HepG2 (cell line): Measurements from ENCODE around the gene AP4S1. TPM values are rescaled to one million over a fixed set of nuclear protein-coding genes. Genes with fewer than 3 reads are reported as not detected.

Experiments
- ARID4A ChIP-seq: sonication (generic); formaldehyde crosslinking; IDR thresholded peaks from 2 replicates; pipeline ENCODE4 v1.5.0; 2020; ENCODE audit warnings: mild to moderate bottlenecking, missing genetic modification reagents, borderline replicate concordance
- CHCHD3 ChIP-seq: sonication (generic); formaldehyde crosslinking; IDR thresholded peaks from 2 replicates; pipeline ENCODE4 v1.8.0; 2022; ENCODE audit warnings: mild to moderate bottlenecking, missing genetic modification reagents, moderate library complexity
- CREBL2 ChIP-seq: sonication (generic); formaldehyde crosslinking; IDR thresholded peaks from 2 replicates; pipeline ENCODE4 v1.8.1; 2023; ENCODE audit warnings: missing genetic modification reagents, mild to moderate bottlenecking, borderline replicate concordance
- DMTF1 ChIP-seq: sonication (generic); formaldehyde crosslinking; IDR thresholded peaks from 2 replicates; pipeline ENCODE4 v1.4.0; 2020; ENCODE audit warnings: mild to moderate bottlenecking, missing genetic modification reagents
- ISL2 ChIP-seq: sonication (generic); formaldehyde crosslinking; IDR thresholded peaks from 2 replicates; pipeline ENCODE4 v1.5.0; 2020; ENCODE audit warnings: missing genetic modification reagents
- MYC ChIP-seq: sonication (generic); formaldehyde crosslinking; IDR thresholded peaks from 2 replicates; pipeline ENCODE4 v1.9.0; 2021; ENCODE audit warnings: missing genetic modification reagents, borderline replicate concordance
- NCOA1 ChIP-seq: sonication (generic); formaldehyde crosslinking; IDR thresholded peaks from 2 replicates; pipeline ENCODE4 v1.9.0; 2021; ENCODE audit warnings: missing genetic modification reagents
- SAP130 ChIP-seq: IDR thresholded peaks from 2 replicates; pipeline ENCODE4 v1.6.1; 2016; ENCODE audit warnings: low read depth
- TEAD2 ChIP-seq: sonication (generic); formaldehyde crosslinking; IDR thresholded peaks from 2 replicates; pipeline ENCODE4 v1.9.0; 2021; ENCODE audit warnings: missing genetic modification reagents
- ZBTB7B ChIP-seq: sonication (generic); formaldehyde crosslinking; IDR thresholded peaks from 2 replicates; pipeline ENCODE4 v1.4.0; 2020; ENCODE audit warnings: missing genetic modification reagents
- ZFP62 ChIP-seq: sonication (generic); formaldehyde crosslinking; IDR thresholded peaks from 2 replicates; pipeline ENCODE4 v1.4.0; 2020; ENCODE audit warnings: missing genetic modification reagents
- ZNF777 ChIP-seq: sonication (generic); formaldehyde crosslinking; IDR thresholded peaks from 2 replicates; pipeline ENCODE4 v1.4.0; 2020; ENCODE audit warnings: missing genetic modification reagents
- polyA plus RNA-seq, 8 experiments: library from polyadenylated mRNA; depleted of rRNA in 3 of 8; stranded (reverse) in 7 of 8; unstranded in 1 of 8; fragments of >200 nt; fragmentation: Illumina TruSeq in 4 of 8; extraction: Trizol in 4 of 8; gene quantifications; 2 replicates each; pipeline versions ENCODE4 v1.2.1 to v1.2.3, GENCODE V29; 2011 to 2016; ENCODE audit warnings: low read depth in 4 of 8, missing spikeins in 1 of 8, mixed read lengths in 1 of 8; ENCODE audit not compliant: insufficient read depth in 1 of 8
- total RNA-seq, 5 experiments: library from RNA; depleted of rRNA; stranded (reverse); fragments of >200 nt; fragmentation: Illumina TruSeq; extraction: Trizol; gene quantifications; 2 replicates each; pipeline ENCODE4 v1.2.3, GENCODE V29; 2016; ENCODE audit warnings: low read depth in 1 of 5
- TF ChIP-seq, protein P1 (sequence below): sonication (generic); formaldehyde crosslinking; IDR thresholded peaks from 2 replicates; pipeline ENCODE4 v1.5.0; 2020; ENCODE audit warnings: missing genetic modification reagents
- TF ChIP-seq, protein P2 (sequence below): sonication (generic); formaldehyde crosslinking; IDR thresholded peaks from one replicate; pipeline ENCODE4 v1.5.1; 2020; ENCODE audit warnings: mild to moderate bottlenecking, missing genetic modification reagents; ENCODE audit errors: not compliant biosample characterization

Gene AP4S1
- total and polyA plus RNA-seq, 2 of the 13 experiments (the other 11 are each of a cell fraction or from before 2014, with no cell fraction given), result 3.9 to 21.1 TPM

DNA sequence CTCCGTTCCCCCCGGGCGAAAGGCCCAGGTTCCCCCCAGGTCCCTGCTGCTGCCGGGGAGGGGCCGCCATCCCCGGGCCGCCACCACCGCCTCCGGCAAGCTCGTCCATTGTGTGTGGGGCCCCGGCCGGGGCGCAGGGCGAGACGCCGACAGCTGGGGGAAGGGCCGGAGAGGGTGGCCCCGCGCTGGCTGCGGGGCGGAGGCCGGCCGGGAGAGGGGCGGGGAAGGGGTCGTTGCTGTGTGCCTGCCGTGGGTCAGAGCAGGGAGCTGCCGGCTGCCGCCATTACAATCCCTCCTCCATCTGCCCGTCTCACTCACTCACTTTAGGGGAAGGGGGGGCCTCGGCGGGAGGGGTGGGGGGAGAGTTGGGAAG lies 614 bp downstream of the AP4S1 start, which contains the start of gene STRN3 (continued):
- no peak for TF ChIP-seq DMTF1 (CRISPR knock-in tag)
- TF ChIP-seq, protein P1, sequence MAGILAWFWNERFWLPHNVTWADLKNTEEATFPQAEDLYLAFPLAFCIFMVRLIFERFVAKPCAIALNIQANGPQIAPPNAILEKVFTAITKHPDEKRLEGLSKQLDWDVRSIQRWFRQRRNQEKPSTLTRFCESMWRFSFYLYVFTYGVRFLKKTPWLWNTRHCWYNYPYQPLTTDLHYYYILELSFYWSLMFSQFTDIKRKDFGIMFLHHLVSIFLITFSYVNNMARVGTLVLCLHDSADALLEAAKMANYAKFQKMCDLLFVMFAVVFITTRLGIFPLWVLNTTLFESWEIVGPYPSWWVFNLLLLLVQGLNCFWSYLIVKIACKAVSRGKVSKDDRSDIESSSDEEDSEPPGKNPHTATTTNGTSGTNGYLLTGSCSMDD (CRISPR knock-in tag), result 0 out of 2 replicates have a peak, but pooled peaks have one; percentile 20
- 0 out of 2 replicates have a peak, but pooled peaks have one; percentile 51 for TF ChIP-seq CHCHD3
- TF ChIP-seq MYC (CRISPR knock-in tag), result peak; percentile 44; the same call in 1 of the 2 replicates
- TF ChIP-seq ZBTB7B (CRISPR knock-in tag), result no peak
- TF ChIP-seq ARID4A, result peak; percentile 82
- no peak for TF ChIP-seq ISL2
- peak; percentile 62; the same call in 1 of the 2 replicates for TF ChIP-seq ZFP62 (CRISPR knock-in tag)
- TF ChIP-seq NCOA1 (CRISPR knock-in tag), result peak; percentile 92; the same call in 1 of the 2 replicates
- TF ChIP-seq, protein P2, sequence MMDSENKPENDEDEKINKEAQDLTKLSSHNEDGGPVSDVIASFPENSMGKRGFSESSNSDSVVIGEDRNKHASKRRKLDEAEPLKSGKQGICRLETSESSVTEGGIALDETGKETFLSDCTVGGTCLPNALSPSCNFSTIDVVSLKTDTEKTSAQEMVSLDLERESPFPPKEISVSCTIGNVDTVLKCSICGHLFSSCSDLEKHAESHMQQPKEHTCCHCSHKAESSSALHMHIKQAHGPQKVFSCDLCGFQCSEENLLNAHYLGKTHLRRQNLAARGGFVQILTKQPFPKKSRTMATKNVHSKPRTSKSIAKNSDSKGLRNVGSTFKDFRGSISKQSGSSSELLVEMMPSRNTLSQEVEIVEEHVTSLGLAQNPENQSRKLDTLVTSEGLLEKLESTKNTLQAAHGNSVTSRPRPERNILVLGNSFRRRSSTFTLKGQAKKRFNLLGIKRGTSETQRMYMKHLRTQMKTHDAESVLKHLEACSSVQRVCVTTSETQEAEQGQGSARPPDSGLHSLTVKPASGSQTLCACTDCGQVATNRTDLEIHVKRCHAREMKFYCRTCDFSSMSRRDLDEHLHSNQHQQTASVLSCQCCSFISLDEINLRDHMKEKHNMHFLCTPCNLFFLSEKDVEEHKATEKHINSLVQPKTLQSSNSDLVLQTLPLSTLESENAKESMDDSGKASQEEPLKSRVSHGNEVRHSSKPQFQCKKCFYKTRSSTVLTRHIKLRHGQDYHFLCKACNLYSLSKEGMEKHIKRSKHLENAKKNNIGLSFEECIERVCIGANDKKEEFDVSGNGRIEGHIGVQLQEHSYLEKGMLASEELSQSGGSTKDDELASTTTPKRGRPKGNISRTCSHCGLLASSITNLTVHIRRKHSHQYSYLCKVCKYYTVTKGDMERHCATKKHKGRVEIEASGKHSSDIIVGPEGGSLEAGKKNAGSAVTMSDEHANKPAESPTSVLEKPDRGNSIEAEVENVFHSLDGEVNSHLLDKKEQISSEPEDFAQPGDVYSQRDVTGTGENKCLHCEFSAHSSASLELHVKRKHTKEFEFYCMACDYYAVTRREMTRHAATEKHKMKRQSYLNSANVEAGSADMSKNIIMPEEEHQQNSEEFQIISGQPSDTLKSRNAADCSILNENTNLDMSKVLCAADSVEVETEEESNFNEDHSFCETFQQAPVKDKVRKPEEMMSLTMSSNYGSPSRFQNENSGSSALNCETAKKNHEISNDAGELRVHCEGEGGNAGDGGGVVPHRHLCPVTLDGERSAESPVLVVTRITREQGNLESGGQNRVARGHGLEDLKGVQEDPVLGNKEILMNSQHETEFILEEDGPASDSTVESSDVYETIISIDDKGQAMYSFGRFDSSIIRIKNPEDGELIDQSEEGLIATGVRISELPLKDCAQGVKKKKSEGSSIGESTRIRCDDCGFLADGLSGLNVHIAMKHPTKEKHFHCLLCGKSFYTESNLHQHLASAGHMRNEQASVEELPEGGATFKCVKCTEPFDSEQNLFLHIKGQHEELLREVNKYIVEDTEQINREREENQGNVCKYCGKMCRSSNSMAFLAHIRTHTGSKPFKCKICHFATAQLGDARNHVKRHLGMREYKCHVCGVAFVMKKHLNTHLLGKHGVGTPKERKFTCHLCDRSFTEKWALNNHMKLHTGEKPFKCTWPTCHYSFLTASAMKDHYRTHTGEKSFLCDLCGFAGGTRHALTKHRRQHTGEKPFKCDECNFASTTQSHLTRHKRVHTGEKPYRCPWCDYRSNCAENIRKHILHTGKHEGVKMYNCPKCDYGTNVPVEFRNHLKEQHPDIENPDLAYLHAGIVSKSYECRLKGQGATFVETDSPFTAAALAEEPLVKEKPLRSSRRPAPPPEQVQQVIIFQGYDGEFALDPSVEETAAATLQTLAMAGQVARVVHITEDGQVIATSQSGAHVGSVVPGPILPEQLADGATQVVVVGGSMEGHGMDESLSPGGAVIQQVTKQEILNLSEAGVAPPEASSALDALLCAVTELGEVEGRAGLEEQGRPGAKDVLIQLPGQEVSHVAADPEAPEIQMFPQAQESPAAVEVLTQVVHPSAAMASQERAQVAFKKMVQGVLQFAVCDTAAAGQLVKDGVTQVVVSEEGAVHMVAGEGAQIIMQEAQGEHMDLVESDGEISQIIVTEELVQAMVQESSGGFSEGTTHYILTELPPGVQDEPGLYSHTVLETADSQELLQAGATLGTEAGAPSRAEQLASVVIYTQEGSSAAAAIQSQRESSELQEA (CRISPR knock-in tag), result no peak
- no peak for TF ChIP-seq SAP130 (CRISPR knock-in tag)
- TF ChIP-seq ZNF777 (CRISPR knock-in tag), result 0 out of 2 replicates have a peak, but pooled peaks have one; percentile 8
- peak; percentile 80 for TF ChIP-seq TEAD2 (CRISPR knock-in tag)
- TF ChIP-seq CREBL2 (CRISPR knock-in tag), result 0 out of 2 replicates have a peak, but pooled peaks have one; percentile 84
